ENCODE results near the gene TMC7. TPM values are rescaled to one million over a fixed set of nuclear protein-coding genes. Genes with fewer than 3 reads are reported as not detected.
A peak's percentile ranks its signal among the peaks of the same experiment; 100 is the strongest.

The TMC7 gene
- total RNA-seq = not detected
- polyA plus RNA-seq = not detected

GRCh38 chr16:18983565-18984434 lies at the start of gene TMC7:
Gene TMC7, plus strand, starts transcription at chr16:18983934. Its CDS starts 130 bp downstream, at chr16:18984064.
- peak within 1 kb of the TSS in 6 of 8 donors; percentile 18 to 55 (median 38) for H3K4me3 Mint-ChIP-seq
- Histone ChIP-seq H3K27me3 (ENCODE audit: insufficient read depth, low read length) (peaks cover 11% of the 10 kb centered on the region), H3K27ac (ENCODE audit: low read depth, low read length) (no peak within 1 kb of the TSS), H3K4me1 (ENCODE audit: insufficient read depth, low read length) (no peaks in the 10 kb centered on the region), H3K4me3 (ENCODE audit: low read length in 2 of 2) (no peak within 1 kb of the TSS), H3K9me3 (ENCODE audit: control insufficient read depth in 1 of 2, low read length in 2 of 2) (no peaks in the 10 kb centered on the region), H3K36me3 (ENCODE audit: insufficient read depth, low read length) (no peaks in the 10 kb centered on the region)
- intact Hi-C loops (cut with micrococcal nuclease) = no loop called here
- CTCF ChIA-PET (ENCODE audit: partially characterized antibody) = no interaction called here
- POLR2A ChIA-PET (ENCODE audit: partially characterized antibody) = no interaction called here
- no peaks in the 10 kb centered on the region for H3K36me3 Mint-ChIP-seq
- H3K4me1 Mint-ChIP-seq = peaks cover 0 to 5% (median 2%) of the 10 kb centered on the region in 4 donors
- no peak within 1 kb of the TSS for H3K27ac Mint-ChIP-seq
- no peaks in the 10 kb centered on the region for H3K9me3 Mint-ChIP-seq
- peaks cover 19 to 20% of the 10 kb centered on the region in 2 donors for H3K27me3 Mint-ChIP-seq
- no peak for DNase-seq

GRCh38 chr16:18936727-18937340 lies 46.9 kb upstream of the TMC7 start:
- peak overlapping the region in 1 of 7 donors; percentile 44 for H3K27ac Mint-ChIP-seq
- CTCF ChIA-PET (ENCODE audit: partially characterized antibody) = interaction anchor here (0.9 to 1.1 kb wide), 3 partner anchors 9 to 135 kb away, joined by 3 to 7 read pairs (median 3); no protein-coding TSS in a partner anchor
- H3K9me3 ChIP-seq (ENCODE audit: control insufficient read depth in 1 of 2, low read length in 2 of 2) = no peaks in the 10 kb centered on the region

GRCh38 chr16:18937390-18937789 lies 46.3 kb upstream of the TMC7 start:
- no peak overlapping the region for H3K4me3 Mint-ChIP-seq
- ChIA-PET POLR2A (ENCODE audit: partially characterized antibody) (no interaction called here), CTCF (ENCODE audit: partially characterized antibody) (interaction anchor here (0.9 to 1.1 kb wide), 3 partner anchors 8 to 135 kb away, joined by 3 to 7 read pairs (median 3); no protein-coding TSS in a partner anchor)
- DNase-seq = no peak
- no peak overlapping the region for H3K27ac ChIP-seq (ENCODE audit: low read depth, low read length)
- H3K27ac Mint-ChIP-seq = no peak overlapping the region
- H3K36me3 ChIP-seq (ENCODE audit: insufficient read depth, low read length) = no peaks in the 10 kb centered on the region
- H3K27me3 ChIP-seq (ENCODE audit: insufficient read depth, low read length) = no peaks in the 10 kb centered on the region
- intact Hi-C loops (cut with micrococcal nuclease) = no loop called here
- H3K36me3 Mint-ChIP-seq = no peaks in the 10 kb centered on the region
- H3K9me3 Mint-ChIP-seq = no peaks in the 10 kb centered on the region
- H3K4me1 Mint-ChIP-seq = peaks cover 0 to 4% (median 0%) of the 10 kb centered on the region in 4 donors
- no peaks in the 10 kb centered on the region for H3K9me3 ChIP-seq (ENCODE audit: control insufficient read depth in 1 of 2, low read length in 2 of 2)
- no peak overlapping the region for H3K4me3 ChIP-seq (ENCODE audit: low read length in 2 of 2)
- H3K27me3 Mint-ChIP-seq = peaks cover 0 to 2% of the 10 kb centered on the region in 2 donors
- H3K4me1 ChIP-seq (ENCODE audit: insufficient read depth, low read length) = no peaks in the 10 kb centered on the region

More at GRCh38 chr16:18936727-18937340, 46.9 kb upstream of the TMC7 start:
- Mint-ChIP-seq H3K4me3 (peak overlapping the region in 1 of 8 donors; percentile 43), H3K9me3 (no peaks in the 10 kb centered on the region), H3K27me3 (peaks cover 0 to 2% of the 10 kb centered on the region in 2 donors), H3K4me1 (peaks cover 0 to 4% (median 0%) of the 10 kb centered on the region in 4 donors), H3K36me3 (no peaks in the 10 kb centered on the region)
- Histone ChIP-seq H3K4me1 (ENCODE audit: insufficient read depth, low read length) (no peaks in the 10 kb centered on the region), H3K4me3 (ENCODE audit: low read length in 2 of 2) (no peak overlapping the region), H3K36me3 (ENCODE audit: insufficient read depth, low read length) (no peaks in the 10 kb centered on the region), H3K27ac (ENCODE audit: low read depth, low read length) (no peak overlapping the region), H3K27me3 (ENCODE audit: insufficient read depth, low read length) (no peaks in the 10 kb centered on the region)
- intact Hi-C loops (cut with micrococcal nuclease) = no loop called here
- POLR2A ChIA-PET (ENCODE audit: partially characterized antibody) = no interaction called here
- no peak for DNase-seq

- no peaks in the 10 kb centered on the region for H3K36me3 Mint-ChIP-seq
Measured at GRCh38 chr16:18938986-18939385, 44.7 kb upstream of the TMC7 start.

GRCh38 chr16:18941471-18941870 lies 42.3 kb upstream of the TMC7 start:
- H3K27me3 ChIP-seq (ENCODE audit: insufficient read depth, low read length) = no peaks in the 10 kb centered on the region
- Mint-ChIP-seq H3K27ac (peak overlapping the region in 1 of 7 donors; percentile 23), H3K36me3 (no peaks in the 10 kb centered on the region), H3K4me3 (no peak overlapping the region), H3K9me3 (no peaks in the 10 kb centered on the region), H3K27me3 (peaks cover 0 to 2% of the 10 kb centered on the region in 2 donors), H3K4me1 (peaks cover 4 to 11% (median 8%) of the 10 kb centered on the region in 4 donors)
- CTCF ChIA-PET (ENCODE audit: partially characterized antibody) = interaction anchor here (1.5 kb wide), 1 partner anchor 140 kb away, joined by 8 read pairs; the partner anchor contains the start of gene ARL6IP1
- no peaks in the 10 kb centered on the region for H3K36me3 ChIP-seq (ENCODE audit: insufficient read depth, low read length)
- H3K27ac ChIP-seq (ENCODE audit: low read depth, low read length) = no peak overlapping the region
- no peak overlapping the region for H3K4me3 ChIP-seq (ENCODE audit: low read length in 2 of 2)
- POLR2A ChIA-PET (ENCODE audit: partially characterized antibody) = no interaction called here
- intact Hi-C loops (cut with micrococcal nuclease) = loop anchor here (10.0 kb wide), 1 partner anchor 47 kb away; no protein-coding TSS in a partner anchor
- H3K9me3 ChIP-seq (ENCODE audit: control insufficient read depth in 1 of 2, low read length in 2 of 2) = no peaks in the 10 kb centered on the region
- peaks cover 9% of the 10 kb centered on the region for H3K4me1 ChIP-seq (ENCODE audit: insufficient read depth, low read length)
- no peak for DNase-seq

More at GRCh38 chr16:18938986-18939385, 44.7 kb upstream of the TMC7 start:
- POLR2A ChIA-PET (ENCODE audit: partially characterized antibody) = no interaction called here
- Histone ChIP-seq H3K27ac (ENCODE audit: low read depth, low read length) (no peak overlapping the region), H3K36me3 (ENCODE audit: insufficient read depth, low read length) (no peaks in the 10 kb centered on the region), H3K4me3 (ENCODE audit: low read length in 2 of 2) (no peak overlapping the region), H3K4me1 (ENCODE audit: insufficient read depth, low read length) (no peaks in the 10 kb centered on the region), H3K27me3 (ENCODE audit: insufficient read depth, low read length) (no peaks in the 10 kb centered on the region), H3K9me3 (ENCODE audit: control insufficient read depth in 1 of 2, low read length in 2 of 2) (no peaks in the 10 kb centered on the region)
- CTCF ChIA-PET (ENCODE audit: partially characterized antibody) = no interaction called here
- H3K4me1 Mint-ChIP-seq = peaks cover 0 to 4% (median 0%) of the 10 kb centered on the region in 4 donors
- H3K4me3 Mint-ChIP-seq = no peak overlapping the region
- no peak overlapping the region for H3K27ac Mint-ChIP-seq
- intact Hi-C loops (cut with micrococcal nuclease) = no loop called here
- DNase-seq = no peak
- peaks cover 0 to 2% of the 10 kb centered on the region in 2 donors for H3K27me3 Mint-ChIP-seq
- H3K9me3 Mint-ChIP-seq = no peaks in the 10 kb centered on the region

- H3K36me3 ChIP-seq (ENCODE audit: insufficient read depth, low read length) = no peaks in the 10 kb centered on the region
- no peaks in the 10 kb centered on the region for H3K9me3 ChIP-seq (ENCODE audit: control insufficient read depth in 1 of 2, low read length in 2 of 2)
- intact Hi-C loops (cut with micrococcal nuclease) = loop anchor here (10.0 kb wide), 1 partner anchor 47 kb away; no protein-coding TSS in a partner anchor
- CTCF ChIA-PET (ENCODE audit: partially characterized antibody) = interaction anchor here (0.6 to 1.5 kb wide), 2 partner anchors 139 to 140 kb away, joined by 4 to 8 read pairs; partner anchors contain the start of gene ARL6IP1
- peaks cover 12% of the 10 kb centered on the region for H3K4me1 ChIP-seq (ENCODE audit: insufficient read depth, low read length)
- Mint-ChIP-seq H3K36me3 (no peaks in the 10 kb centered on the region), H3K4me1 (peaks cover 4 to 11% (median 8%) of the 10 kb centered on the region in 4 donors), H3K4me3 (no peak overlapping the region), H3K27ac (no peak overlapping the region), H3K9me3 (no peaks in the 10 kb centered on the region), H3K27me3 (peaks cover 0 to 2% of the 10 kb centered on the region in 2 donors)
- no peaks in the 10 kb centered on the region for H3K27me3 ChIP-seq (ENCODE audit: insufficient read depth, low read length)
- no peak overlapping the region for H3K4me3 ChIP-seq (ENCODE audit: low read length in 2 of 2)
- DNase-seq = no peak
- no peak overlapping the region for H3K27ac ChIP-seq (ENCODE audit: low read depth, low read length)
- POLR2A ChIA-PET (ENCODE audit: partially characterized antibody) = no interaction called here
Measured at GRCh38 chr16:18942061-18942460, 41.7 kb upstream of the TMC7 start.

- DNase-seq = no peak
- Mint-ChIP-seq H3K36me3 (no peaks in the 10 kb centered on the region), H3K27ac (no peak overlapping the region), H3K4me1 (peaks cover 4 to 11% (median 8%) of the 10 kb centered on the region in 4 donors), H3K9me3 (no peaks in the 10 kb centered on the region), H3K27me3 (no peaks in the 10 kb centered on the region), H3K4me3 (peak overlapping the region in 1 of 8 donors; percentile 3)
- Histone ChIP-seq H3K27me3 (ENCODE audit: insufficient read depth, low read length) (no peaks in the 10 kb centered on the region), H3K4me3 (ENCODE audit: low read length in 2 of 2) (no peak overlapping the region), H3K9me3 (ENCODE audit: control insufficient read depth in 1 of 2, low read length in 2 of 2) (no peaks in the 10 kb centered on the region), H3K4me1 (ENCODE audit: insufficient read depth, low read length) (peaks cover 12% of the 10 kb centered on the region), H3K36me3 (ENCODE audit: insufficient read depth, low read length) (no peaks in the 10 kb centered on the region), H3K27ac (ENCODE audit: low read depth, low read length) (no peak overlapping the region)
- ChIA-PET CTCF (ENCODE audit: partially characterized antibody) (interaction anchor here (1.2 to 4.5 kb wide), 2 partner anchors 11 to 142 kb away, joined by 7 to 24 read pairs; partner anchors contain the start of gene ARL6IP1), POLR2A (ENCODE audit: partially characterized antibody) (no interaction called here)
- intact Hi-C loops (cut with micrococcal nuclease) = loop anchor here (10.0 kb wide), 1 partner anchor 49 kb away; no protein-coding TSS in a partner anchor
Measured at GRCh38 chr16:18943414-18943813, 40.3 kb upstream of the TMC7 start.

Data from CD4-positive, alpha-beta memory T cell (primary cell).